Common myeloid progenitor, CD34-positive (primary cell): ENCODE data around the gene DENND1A.

ENCODE experiments used
- CTCF ChIA-PET: fragments of 350-600 bp; sonication (Branson Sonifier 250); formaldehyde crosslinking; loops from one replicate; lab custom pipeline; 2021; ENCODE audit warnings: antibody characterized with exemption; lab: Charles Lee
- POLR2A ChIA-PET: fragments of 350-600 bp; sonication (Branson Sonifier 250); formaldehyde crosslinking; loops from one replicate; lab custom pipeline; 2021; ENCODE audit warnings: antibody characterized with exemption; lab: Charles Lee
- DNase-seq, 3 donors: peaks; one replicate each; pipeline versions ENCODE4 v3.0.0 to v3.0.0-alpha.2; 2013
- H3K27ac ChIP-seq, 2 experiments: 1 replicate in 1 of 2; 2 replicates in 1 of 2; pipeline ENCODE4 v1.7.0; 2013; ENCODE audit warnings: inconsistent platforms in 2 of 2, low read length in 2 of 2, mild to moderate bottlenecking in 2 of 2, low read depth in 1 of 2, moderate library complexity in 1 of 2; ENCODE audit not compliant: severe bottlenecking in 2 of 2, insufficient read depth in 1 of 2, poor library complexity in 1 of 2
- H3K27me3 ChIP-seq, 5 experiments: replicated peaks in 2 of 5; 1 replicate in 3 of 5; 2 replicates in 2 of 5; pipeline versions ENCODE4 v1.6.1 to v1.7.0; 2013; ENCODE audit warnings: low read length in 4 of 5, mild to moderate bottlenecking in 2 of 5, moderate library complexity in 2 of 5, inconsistent platforms in 1 of 5; ENCODE audit not compliant: insufficient read depth in 5 of 5, control insufficient read depth in 4 of 5
- H3K36me3 ChIP-seq, 4 experiments: 1 replicate in 2 of 4; 2 replicates in 2 of 4; pipeline versions ENCODE4 v1.6.1 to v1.7.0; 2013; ENCODE audit warnings: low read length in 3 of 4, control low read depth in 1 of 4, mild to moderate bottlenecking in 1 of 4; ENCODE audit not compliant: control insufficient read depth in 4 of 4, insufficient read depth in 4 of 4
- H3K4me1 ChIP-seq, 4 experiments: 1 replicate in 3 of 4; 2 replicates in 1 of 4; pipeline versions ENCODE4 v1.6.1 to v1.7.1; 2013; ENCODE audit warnings: low read length in 3 of 4, mild to moderate bottlenecking in 3 of 4, control low read depth in 1 of 4, inconsistent platforms in 1 of 4, moderate library complexity in 1 of 4; ENCODE audit not compliant: control insufficient read depth in 4 of 4, insufficient read depth in 4 of 4; ENCODE audit errors: control extremely low read depth in 1 of 4
- H3K4me3 ChIP-seq, 7 experiments: 1 replicate in 4 of 7; 2 replicates in 3 of 7; pipeline versions ENCODE4 v1.5.1 to v1.7.0; 2013; ENCODE audit warnings: mild to moderate bottlenecking in 7 of 7, low read length in 6 of 7, moderate library complexity in 6 of 7, inconsistent platforms in 2 of 7, low read depth in 2 of 7, control low read depth in 1 of 7; ENCODE audit not compliant: insufficient read depth in 4 of 7, control insufficient read depth in 1 of 7; ENCODE audit errors: extremely low read depth in 1 of 7
- H3K9me3 ChIP-seq, 5 experiments: 1 replicate in 4 of 5; 2 replicates in 1 of 5; pipeline versions ENCODE4 v1.6.1 to v1.7.1; 2013; ENCODE audit warnings: low read length in 4 of 5, mild to moderate bottlenecking in 2 of 5, inconsistent platforms in 1 of 5, low read depth in 1 of 5, moderate library complexity in 1 of 5; ENCODE audit not compliant: control insufficient read depth in 4 of 5, insufficient read depth in 2 of 5; ENCODE audit errors: control extremely low read depth in 1 of 5
- WGBS: methylation state at CpG from one replicate; pipeline ENCODE4 v1.1.5; 2013; ENCODE audit not compliant: insufficient coverage; 5-methylcytosine and 5-hydroxymethylcytosine counted together

DENND1A gene

DNA sequence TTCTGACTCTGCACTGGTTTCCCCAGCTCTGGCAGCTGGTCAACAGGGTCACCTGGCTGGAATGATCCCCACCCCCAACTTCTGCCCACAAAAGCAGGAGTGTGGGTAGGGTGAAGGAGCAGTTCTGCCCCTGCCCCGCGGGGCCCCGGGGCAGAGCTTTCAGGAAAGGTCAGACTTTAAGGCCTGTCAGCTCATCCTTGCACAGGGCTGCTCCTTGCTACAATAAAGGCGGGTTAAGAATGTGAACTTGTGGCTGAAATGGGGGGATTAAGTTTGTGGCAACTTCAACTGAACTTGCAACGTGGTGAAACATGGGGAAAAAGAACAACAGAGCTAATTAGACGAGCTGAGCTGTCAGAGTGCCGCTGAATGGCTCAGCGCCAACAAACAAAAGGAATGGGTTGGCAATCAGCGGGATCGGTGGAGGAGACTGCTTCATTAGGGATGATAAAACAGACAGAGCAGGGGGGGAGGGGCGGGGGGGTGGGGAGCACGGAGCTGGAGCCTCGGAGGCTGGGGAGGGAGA, 523.2 kb downstream of the DENND1A start:
- H3K9me3 ChIP-seq: no peaks in the 10 kb centered on the region
- CTCF ChIA-PET: no interaction called here
- POLR2A ChIA-PET: no interaction called here

DNA sequence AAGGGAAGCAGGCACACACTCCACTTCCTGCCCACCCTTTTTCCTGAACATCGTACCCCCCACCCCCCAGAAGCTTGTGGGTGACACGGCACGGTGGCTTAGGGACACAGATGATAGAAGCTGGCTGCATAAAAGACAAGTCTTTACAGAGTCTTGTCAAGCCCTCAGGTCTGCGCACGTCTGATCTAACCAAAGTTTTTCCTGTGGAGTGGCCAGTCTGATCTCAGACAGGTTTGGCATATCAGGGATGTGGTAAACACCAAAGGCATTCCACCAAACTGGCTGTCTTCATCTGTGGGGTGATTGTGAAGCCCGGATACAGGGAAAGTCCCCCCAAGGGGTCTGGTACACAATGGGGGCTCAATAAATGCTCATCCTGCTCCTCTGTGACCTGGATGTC, 523.9 kb downstream of the DENND1A start:
- Histone ChIP-seq H3K4me1 (no peaks in the 10 kb centered on the region), H3K4me3 (no peak overlapping the region), H3K27me3 (no peaks in the 10 kb centered on the region), H3K27ac (no peak overlapping the region), H3K36me3 (peaks cover 0 to 2% (median 0%) of the 10 kb centered on the region in 4 experiments), H3K9me3 (no peaks in the 10 kb centered on the region)
- no peak for DNase-seq
- ChIA-PET POLR2A (no interaction called here), CTCF (no interaction called here)
- 70% methylated on average over 4 of the region's 6 CpGs for WGBS

More for the DNA sequence above, 523.2 kb downstream of the DENND1A start:
- H3K4me3 ChIP-seq: no peak overlapping the region
- H3K36me3 ChIP-seq: peaks cover 0 to 7% (median under 1%) of the 10 kb centered on the region in 4 experiments
- no peaks in the 10 kb centered on the region for H3K27me3 ChIP-seq
- no peak overlapping the region for H3K27ac ChIP-seq
- WGBS: 88% methylated on average over 8 of the region's 13 CpGs
- no peaks in the 10 kb centered on the region for H3K4me1 ChIP-seq
- DNase-seq: no peak

DNA sequence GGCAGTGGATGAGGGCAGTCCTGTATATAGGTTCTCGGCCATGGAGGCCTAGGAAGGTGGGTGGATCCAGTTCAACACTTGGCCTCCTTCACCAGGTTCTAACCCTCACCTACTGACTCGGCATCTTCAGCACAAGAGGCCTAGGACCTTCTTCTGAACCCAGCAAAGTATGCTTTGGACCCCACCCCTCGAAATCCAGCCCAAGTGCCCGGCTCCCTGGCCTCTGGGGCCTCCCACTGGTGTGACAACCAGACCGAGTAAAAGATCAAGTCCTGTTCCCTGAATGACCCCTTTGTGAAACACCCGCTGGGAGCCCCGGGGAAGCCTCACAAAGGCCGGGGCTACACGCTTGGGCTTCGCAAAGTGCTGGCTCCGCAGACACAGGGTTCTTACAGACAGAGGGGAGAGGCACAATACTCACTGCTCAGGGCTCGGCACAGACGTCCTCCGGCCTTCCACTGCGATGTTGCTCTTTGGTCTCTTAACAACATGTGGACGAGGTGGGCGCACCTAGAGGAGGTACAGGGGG, 526.9 kb downstream of the DENND1A start:
- DNase-seq: no peak
- Histone ChIP-seq H3K4me3 (no peak overlapping the region), H3K4me1 (no peaks in the 10 kb centered on the region), H3K9me3 (no peaks in the 10 kb centered on the region), H3K36me3 (no peaks in the 10 kb centered on the region), H3K27me3 (no peaks in the 10 kb centered on the region), H3K27ac (no peak overlapping the region)
- WGBS: 98% methylated on average over 17 of the region's 17 CpGs
- ChIA-PET CTCF (interaction anchor here (1.3 kb wide), 1 partner anchor 23 kb away, joined by 3 read pairs; no protein-coding TSS in a partner anchor), POLR2A (no interaction called here)

DNA sequence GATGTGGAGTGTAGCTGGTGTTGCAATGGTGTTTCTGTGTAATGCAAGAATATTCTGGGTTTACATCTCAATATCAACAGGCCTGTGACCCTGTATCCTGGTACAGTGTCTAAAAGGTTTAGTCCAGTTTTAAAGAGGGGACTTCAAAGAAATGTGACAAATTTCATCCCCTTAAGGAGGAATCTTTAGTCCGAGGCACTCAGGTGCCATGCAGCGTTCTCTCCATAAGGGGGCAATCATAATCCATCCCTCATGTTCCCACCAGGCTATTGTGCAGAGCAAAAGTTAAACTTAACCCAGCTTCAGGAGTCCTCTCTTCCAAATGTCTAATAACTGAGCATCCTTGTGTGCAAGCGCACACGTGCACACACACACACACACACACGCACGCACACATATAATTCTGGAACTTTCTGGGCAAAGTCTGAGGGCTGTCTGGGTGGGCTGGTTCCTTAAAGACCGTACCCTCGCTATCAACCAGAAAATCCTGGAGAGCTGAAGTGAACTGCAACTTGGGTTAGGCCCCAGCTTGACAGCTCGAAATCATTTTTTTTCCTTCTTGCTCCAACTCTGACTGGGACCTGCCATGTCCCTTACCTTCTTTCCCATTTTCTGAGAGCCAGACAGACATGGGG, 527.9 kb downstream of the DENND1A start:
- H3K4me3 ChIP-seq: no peak overlapping the region
- no peaks in the 10 kb centered on the region for H3K27me3 ChIP-seq
- H3K9me3 ChIP-seq: no peaks in the 10 kb centered on the region
- CTCF ChIA-PET: interaction anchor here (0.8 to 1.3 kb wide), 2 partner anchors 25 to 959 kb away, joined by 3 read pairs; no protein-coding TSS in a partner anchor
- H3K27ac ChIP-seq: no peak overlapping the region
- H3K4me1 ChIP-seq: no peaks in the 10 kb centered on the region
- WGBS: 77% methylated on average over 6 of the region's 9 CpGs
- H3K36me3 ChIP-seq: no peaks in the 10 kb centered on the region
- DNase-seq: peak; percentile 17 to 61 (median 45)
- POLR2A ChIA-PET: no interaction called here

DNA sequence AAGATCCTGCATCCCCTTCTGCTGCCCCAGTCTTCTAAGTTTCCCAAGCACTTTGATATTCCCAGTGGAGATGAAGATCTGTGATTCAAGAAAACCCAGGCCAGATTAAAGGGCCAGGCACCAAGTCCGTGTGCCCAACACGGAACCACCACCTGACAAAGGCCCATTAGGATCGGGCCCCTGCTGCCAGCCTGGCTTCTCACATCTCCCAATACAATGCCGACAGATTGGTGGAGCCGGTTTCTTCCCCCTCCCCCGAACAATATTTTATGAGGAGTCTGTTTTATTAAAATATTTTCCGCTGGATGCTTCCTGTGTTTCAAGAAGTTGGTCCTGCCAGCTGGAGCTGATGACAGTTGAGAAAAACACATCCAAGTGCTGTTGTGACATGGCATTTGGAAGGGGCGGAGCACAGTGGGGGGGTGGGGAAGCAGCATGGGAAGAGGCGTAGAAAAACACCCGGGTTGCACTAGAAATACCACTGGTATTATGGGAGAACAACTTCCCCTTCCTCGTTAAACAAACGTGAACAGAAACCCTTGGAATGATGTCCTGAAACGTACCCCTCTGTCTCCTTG, 528.9 kb downstream of the DENND1A start:
- Histone ChIP-seq H3K4me3 (no peak overlapping the region), H3K9me3 (no peaks in the 10 kb centered on the region), H3K36me3 (no peaks in the 10 kb centered on the region), H3K4me1 (no peaks in the 10 kb centered on the region), H3K27ac (no peak overlapping the region), H3K27me3 (no peaks in the 10 kb centered on the region)
- no peak for DNase-seq
- WGBS: 93% methylated on average over 6 of the region's 13 CpGs
- CTCF ChIA-PET: interaction anchor here (0.9 to 1.8 kb wide), 5 partner anchors 8 to 256 kb away, joined by 3 to 6 read pairs (median 3); no protein-coding TSS in a partner anchor
- POLR2A ChIA-PET: no interaction called here

DNA sequence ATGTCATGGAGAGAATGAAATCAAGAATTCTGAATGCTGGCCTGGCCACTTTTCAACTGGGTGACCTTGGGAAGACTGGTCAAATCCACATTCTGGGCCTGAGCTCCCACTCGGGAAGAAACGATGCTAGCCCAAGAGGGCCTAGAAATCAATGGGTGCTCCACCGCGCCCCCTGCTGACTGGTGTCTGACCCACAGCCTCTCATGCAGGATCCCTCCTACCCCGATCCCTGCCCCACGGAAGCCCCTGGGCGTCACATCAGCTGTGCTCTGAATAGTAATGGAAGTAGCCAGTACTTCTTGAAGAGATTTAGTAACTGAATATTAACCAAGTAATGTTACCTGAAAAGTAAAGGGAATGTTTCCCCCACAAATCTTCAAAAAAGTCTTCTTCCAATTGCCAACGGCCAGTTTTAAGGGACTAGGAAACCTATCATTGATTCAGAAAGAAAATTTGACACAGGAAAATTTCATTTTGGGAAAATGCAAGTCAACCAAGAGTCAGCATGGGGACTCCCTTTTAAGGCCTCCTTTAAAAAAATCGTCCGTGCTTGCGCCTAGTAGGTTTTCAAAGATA, 530.0 kb downstream of the DENND1A start:
- Histone ChIP-seq H3K36me3 (peaks cover 0 to 2% (median 0%) of the 10 kb centered on the region in 4 experiments), H3K9me3 (no peaks in the 10 kb centered on the region), H3K27me3 (no peaks in the 10 kb centered on the region), H3K4me3 (no peak overlapping the region), H3K27ac (no peak overlapping the region), H3K4me1 (no peaks in the 10 kb centered on the region)
- ChIA-PET CTCF (interaction anchor here (0.9 to 1.8 kb wide), 5 partner anchors 9 to 255 kb away, joined by 3 to 6 read pairs (median 3); no protein-coding TSS in a partner anchor), POLR2A (no interaction called here)
- 89% methylated on average over 6 of the region's 11 CpGs for WGBS
- DNase-seq: peak in 2 of 3 donors; percentile 8 to 14
